NCI-H2196 treated with DMSO at 0.1 percent for 48 hours (cell line): ENCODE measurements around the gene AQP12A.

Experiments
- DNase-seq: peaks from one replicate; lab custom pipeline; 2025; ENCODE audit not compliant: unreplicated experiment; lab: John Stamatoyannopoulos, UW

The AQP12A gene

DNA sequence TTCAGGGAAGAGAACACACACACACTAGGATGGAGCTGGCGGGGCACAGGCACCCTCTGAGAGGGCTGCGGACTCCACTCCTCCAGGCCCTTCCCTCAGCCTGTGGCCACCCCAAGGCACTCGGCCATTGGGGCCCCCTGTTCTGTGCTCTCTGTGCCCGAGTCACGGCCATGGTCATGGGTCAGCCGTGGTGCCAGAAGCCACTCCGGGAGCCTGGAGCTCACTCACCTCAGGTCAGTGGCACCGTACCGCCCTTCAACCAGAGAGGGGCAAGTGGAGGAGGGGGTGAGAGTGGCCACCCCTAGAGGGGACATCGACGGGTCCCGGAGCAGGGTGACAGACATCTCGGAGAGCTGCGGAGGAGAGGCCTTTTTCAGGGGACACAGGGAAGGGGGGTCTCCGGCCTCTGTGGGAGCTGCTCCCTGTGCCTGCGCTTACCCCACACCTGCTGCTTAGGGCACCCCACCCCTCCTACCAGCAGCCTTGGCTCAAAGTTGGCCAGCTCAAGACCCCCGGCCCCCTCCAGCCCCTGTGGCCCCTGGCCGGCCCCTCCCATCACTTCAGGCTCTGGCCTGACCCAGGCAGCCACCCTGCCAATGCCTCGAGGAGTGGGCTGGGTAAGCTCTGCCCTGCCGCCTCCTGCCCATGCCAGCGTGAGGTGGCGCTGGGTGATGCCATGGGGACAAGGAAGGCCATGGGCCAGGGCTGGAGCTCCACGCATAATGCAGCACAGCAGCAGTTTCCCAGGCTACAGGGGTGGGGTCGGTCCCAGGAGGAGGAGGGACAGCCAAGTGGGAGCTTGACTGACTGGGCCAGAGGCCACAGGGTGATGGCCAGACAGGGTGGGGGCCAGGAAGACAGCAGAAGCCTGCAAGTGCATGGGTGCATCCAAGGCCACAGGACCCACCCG is 29.3 kb downstream of the AQP12A start:
- no peak for DNase-seq

DNA sequence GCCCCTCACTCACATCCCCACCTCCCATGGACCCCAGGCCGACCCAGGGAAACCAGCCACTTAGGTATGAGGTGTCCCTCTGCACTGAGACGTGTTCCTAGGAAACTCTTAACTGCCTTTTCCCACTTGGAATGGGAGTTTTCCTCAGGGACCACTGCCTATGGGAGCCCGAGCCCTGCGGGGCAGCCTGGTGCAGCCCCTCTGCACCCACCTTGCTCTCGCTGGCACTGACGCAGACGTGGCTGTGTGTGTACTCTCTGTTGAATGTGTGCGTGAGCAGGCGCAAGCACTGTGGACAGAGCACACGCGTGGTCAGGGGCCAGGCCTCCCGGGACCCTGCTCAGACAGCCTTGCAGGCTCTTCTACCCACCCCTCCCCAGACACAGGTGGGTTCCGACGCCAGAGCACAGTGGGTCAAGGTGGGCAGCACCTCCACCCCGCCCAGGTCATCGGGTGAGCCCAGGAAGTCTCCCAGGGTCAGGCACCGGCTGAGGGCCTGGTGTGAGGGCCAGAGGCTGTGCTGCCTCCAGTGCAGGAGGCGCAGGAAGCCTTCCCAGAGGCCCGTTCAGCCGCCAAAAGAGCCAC is 30.0 kb downstream of the AQP12A start:
- no peak for DNase-seq

DNA sequence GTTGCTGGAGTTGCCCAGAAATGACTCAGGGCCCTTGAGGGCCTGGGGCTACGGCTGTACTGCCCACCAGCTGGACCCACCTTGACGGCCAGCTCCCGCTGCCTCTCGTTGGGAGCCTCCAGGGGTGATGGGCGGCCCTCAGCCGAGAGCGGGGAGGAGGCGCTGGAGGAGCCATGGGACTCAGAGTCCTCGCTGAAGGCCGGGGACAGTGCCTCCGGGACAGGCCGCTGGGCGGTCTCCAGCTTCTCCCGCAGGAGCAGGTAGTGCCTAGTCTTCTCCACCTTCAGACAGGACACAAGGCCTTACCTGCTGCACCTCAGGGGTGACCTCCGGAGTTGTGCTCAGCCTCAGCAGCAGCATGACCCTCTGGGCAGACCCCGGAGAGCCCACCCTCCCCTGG is 30.7 kb downstream of the AQP12A start:
- DNase-seq, result no peak

DNA sequence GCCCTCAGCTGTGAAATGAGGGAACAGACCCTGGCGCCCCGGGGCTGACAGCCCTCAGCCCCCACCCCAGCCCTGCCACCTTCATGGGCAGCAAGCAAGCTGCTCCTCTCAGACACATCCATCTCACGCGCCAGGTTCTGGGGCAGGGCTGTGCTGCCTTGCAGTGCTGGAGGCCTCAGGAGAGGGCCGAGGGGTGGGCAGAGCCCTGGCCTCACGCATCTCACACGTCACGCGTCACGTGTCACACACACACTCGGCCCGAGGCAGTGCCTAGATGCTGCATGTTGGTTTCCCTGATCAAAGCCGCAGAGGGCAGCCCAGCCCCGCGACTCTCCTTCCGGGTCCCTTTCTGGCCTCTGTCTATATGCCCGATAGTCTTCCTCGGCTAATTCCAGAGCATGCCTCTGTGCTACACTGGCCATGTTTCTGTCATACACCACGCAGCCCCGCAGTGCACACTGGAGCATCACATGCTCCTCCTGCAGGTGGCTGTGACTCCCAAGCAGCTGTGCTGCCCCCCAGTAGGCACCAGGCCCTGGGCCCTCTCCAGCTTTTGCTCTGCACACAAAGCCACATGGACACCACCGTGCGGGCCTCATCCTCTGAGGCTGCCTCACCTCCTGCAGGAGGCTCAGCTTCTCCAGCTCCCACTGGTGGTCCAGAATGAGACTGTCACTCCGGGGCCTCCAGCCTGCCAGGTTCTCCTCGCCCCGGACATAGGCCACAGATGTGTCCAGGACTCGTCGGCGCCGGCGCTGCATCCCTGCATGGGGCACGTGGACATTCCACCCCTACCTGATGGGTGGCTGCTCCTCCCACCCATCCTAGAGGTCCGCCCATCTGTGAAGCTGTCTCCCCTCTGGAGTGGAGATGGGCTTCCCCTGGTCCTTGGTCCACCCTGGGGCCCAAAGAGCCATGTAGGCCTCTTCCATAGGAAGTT is 31.4 kb downstream of the AQP12A start:
- no peak for DNase-seq

DNA sequence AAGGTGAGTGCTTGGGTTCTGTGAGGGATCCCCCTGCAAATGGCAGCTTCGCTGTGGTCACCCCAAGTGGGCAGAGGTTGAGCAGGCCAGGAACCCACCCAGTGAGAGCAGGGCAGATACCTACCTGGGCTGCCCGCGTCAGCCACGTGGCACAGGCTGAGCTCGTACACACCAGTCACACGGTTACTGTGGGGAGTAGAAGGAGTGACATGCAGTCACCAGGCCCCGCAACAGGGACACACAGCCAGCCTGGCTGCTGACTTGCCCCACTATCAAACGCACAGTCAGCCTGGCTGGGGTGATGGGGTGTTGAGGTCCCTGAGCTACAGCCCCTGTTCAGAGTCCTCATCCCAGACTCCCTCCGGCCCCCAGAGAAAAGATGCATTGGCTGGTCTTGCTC is 32.2 kb downstream of the AQP12A start:
- no peak for DNase-seq

DNA sequence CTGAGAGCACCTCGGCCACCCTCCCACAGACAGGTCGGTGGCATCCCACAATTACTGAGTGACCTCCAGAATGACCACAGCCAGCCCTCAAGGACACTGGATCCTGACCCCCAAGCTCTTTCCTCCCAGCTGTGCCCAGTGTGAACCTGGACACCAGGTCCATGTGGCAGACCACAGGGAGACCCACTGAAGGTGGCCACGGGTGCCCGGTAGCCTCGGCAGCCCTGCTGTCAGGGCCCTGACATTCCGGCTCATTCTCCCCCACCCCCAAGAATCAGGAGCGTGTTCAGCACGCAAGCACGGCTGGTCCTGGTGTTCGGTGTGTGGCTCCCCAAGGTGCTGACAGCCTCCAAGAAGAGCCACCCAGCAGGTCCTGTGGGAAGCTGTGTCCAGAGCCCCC is 32.8 kb downstream of the AQP12A start:
- DNase-seq, result no peak

DNA sequence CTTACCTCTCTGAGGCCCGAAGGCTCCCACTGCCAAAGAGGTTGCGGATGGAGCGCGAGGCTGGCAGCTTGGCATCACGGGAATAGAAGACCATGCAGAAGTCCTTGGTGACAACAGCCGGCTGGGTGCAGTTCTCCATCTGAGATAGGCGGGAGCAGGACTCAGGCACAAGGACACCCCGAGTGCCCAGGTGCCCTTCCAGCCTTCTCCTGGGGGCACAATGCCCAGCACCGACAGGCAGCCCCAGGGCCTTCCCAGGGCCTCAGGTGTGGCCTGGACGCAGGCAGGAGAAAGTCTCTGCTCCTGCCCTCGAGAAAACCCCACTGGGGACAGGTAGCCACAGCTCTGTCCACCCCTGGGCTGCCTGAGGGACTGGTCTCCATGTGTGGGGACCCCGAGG is 33.6 kb downstream of the AQP12A start:
- no peak for DNase-seq

DNA sequence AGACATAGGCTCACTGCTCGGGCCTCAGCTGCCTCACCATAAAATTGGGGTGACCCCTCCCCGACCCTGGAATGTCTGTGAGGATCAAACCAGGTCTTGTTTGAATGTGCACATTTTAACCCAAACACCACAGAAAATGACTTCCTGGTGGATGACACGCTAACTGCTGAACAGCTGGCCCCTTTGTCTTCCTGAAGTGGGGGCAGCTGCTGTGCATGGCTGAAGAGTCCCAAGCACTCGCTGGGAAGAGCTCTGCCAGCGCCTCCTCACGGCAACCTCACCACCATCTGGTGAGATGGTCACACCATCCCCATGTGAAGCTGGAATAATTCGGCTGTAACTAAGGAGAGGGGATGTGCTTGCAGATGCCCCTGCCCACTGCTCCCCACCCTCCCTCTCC is 34.0 kb downstream of the AQP12A start:
- no peak for DNase-seq

DNA sequence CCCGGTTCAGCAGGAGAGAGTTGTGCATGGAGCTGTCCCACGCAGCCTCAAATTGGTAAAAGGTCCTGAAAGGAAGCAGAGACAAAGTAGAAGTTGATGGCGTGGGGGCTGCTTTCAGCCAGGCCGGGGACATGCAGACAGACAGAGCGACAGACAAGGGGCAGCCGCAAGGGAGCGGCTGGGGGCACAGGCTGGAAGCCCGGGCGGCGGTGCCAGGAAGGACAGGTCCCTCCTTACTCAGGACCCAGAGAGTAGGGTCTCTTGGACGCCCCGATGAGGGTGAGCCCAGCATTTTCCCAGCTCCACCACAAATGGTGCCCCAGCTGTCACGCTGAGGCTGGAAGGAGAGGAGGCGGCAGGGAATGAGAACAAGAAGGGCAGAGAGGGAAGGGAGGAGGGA is 35.2 kb downstream of the AQP12A start:
- DNase-seq, result no peak

DNA sequence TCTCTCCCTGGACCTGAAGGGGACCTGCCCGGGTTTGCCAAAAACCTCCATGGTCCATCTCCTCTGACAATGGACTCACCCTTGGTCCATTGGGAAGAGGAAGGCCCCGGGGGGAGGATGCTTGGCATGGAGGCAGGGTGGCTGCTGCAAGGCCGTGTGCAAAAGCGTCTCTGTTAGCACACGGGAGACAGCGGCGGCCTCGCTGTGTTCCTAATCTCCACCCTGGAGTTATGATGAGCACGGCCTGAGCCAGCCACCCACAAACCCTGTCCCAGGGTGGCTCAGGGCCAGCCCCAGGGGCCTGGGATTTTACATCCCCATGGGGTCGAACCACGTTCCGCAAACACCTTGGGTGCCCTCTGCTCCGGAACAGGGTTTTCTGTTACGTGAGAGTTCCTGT is 35.8 kb downstream of the AQP12A start:
- DNase-seq, result no peak

DNA sequence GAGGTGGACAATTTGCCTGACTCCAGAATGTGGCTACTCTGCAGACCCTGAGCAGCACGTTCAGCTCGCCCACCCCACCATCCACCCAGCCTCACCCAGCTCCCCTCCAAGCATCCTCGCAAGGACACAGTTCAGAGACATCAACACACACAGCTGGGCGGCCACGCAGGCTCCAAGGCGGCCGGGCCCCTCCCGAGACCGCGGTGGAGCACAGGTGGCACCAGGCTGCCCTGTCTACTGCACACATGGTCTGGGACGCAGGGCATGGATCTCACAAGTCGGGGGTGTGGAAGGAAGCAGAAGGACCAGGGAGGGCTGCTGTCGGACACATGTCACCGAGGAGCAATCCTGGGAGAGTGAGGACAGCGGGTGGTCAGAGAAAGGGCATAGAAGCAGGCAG is 36.2 kb downstream of the AQP12A start:
- no peak for DNase-seq

DNA sequence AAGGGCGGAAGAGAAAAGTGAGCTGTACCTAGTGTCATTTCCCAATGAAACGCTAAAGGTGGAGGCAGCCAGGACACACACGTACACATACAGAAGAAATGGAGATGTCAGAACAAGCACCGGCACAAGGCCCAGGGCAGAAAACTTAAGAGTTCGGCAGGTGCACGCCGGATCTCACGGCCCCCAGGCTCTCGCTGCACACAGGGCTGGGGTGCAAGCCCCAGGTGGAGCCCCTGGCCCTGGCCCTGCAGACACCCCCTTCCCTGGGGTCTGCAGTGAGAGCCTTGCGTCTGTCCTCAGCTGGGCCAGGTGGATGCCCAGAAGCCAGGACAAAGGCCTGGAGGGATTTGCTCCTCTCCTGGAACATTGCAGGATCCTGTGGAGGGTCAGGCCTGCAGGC is 36.7 kb downstream of the AQP12A start:
- no peak for DNase-seq

DNA sequence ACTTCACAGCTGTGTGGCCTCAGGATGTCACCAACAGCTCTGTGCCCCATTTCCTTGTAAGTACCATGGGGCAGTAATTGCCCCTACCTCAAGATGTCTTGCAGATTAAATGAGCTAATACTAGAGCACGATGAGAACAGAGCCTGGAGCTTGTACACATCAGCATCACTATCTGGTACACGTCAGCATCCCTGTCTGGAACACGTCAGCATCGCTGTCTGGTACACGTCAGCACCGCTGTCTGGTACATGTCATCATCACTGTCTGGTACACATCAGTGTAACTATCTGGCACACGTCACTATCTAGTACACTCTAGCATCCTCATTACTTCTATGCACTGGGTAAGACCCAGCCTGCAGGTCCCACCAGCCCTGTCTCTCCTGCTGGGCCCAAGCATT is 37.2 kb downstream of the AQP12A start:
- no peak for DNase-seq

DNA sequence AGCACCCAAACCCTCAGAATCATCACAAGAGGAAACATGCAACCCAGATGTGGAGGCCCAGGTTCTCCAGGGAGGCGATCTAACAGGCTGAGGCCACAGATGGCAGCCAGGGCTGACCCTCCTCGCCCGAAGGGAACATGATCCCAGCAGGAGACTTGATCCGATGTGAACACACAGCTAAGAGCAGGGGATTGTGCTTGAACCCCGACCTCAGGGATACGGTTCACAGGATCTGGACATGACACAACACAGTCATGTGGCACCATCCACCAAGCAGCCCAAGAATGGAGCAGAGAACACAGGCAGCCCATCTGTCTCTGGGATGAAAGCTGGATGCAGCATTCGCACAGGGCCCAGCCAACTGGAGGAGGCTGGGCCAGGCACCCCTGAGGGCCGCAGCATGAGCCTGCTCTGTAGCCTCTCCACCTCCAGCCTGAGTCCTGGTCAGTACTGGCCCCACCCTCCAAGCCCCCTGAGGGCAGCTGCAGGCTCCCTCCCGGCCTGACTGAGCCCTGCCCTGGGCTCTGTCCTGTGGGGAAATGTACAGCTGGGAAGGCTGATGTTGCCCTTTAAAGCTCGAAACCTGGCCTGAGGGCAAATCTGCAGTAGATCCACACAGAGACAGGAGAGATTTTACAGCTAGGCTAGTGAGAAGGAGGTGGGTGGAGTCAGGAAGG is 39.0 kb downstream of the AQP12A start:
- no peak for DNase-seq

DNA sequence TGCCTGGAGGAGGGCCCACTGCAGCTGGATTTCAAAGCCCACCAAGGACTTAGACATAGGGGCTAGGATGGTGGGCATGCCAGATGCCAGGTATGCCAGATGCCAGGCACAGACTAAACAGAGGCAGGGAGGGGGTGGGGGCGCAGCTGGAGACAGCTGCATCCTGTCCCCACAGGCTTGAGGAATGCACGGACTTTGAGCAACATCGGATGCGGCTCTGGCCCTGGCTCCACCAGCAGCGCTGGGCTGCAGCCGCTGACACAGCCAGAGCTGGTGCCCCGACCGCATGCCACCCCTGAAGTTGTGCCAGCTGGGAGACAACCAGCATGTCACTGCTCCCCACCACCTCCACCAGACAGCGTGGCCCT is 39.5 kb downstream of the AQP12A start:
- no peak for DNase-seq

DNA sequence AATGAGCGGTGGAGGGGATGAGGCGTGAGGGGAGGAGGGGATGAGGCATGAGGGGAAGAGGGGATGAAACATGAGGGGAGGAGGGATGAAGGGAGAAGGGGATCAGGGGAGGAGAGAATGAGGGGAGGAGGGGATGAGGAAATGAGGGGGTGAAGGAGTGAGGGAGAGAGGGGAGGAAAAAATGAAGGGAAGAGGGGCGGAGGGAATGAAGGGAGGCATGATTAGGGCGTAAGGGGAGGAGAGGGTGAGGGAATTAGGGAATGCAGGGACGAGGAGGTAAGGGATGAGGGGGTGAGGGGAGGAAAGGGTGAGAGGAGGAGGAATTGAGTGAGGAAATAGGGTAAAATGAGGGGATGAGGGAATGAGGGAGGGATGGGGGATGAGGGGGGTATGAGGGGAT is 40.5 kb downstream of the AQP12A start:
- no peak for DNase-seq

DNA sequence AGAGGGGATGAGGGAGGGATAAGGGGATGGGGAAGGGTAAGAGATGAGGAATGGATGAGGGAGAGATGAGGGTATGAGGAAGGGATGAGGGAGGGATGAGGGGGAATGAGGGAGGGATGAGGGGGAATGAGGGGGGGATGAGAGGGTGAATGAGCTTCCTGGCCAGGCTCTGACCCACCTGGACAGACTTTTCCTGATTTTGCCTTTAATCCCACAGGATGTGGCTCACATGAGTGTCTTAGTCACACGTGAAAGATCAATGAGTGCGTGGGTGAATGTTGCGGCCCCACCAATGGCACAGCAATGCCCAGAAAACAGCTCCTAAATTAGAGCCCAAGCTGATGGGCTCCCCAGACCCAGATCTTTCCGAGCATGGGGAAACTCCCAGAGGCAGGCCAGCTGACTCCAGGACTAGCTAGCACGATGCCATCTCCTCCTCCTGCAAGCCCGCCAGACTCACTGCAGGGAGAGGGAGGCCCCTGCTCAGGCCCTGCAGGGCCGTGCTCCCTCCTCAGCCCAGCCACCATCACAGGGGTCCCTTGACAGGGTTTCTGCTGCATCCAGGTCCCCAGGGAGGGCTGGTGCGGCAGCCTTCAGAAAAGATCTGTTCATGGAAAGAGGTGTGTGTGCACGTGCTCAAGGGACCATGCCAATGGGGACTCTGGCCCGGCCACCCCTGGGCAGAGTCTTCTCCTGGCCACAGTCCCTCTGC is 41.4 kb downstream of the AQP12A start:
- DNase-seq, result no peak

DNA sequence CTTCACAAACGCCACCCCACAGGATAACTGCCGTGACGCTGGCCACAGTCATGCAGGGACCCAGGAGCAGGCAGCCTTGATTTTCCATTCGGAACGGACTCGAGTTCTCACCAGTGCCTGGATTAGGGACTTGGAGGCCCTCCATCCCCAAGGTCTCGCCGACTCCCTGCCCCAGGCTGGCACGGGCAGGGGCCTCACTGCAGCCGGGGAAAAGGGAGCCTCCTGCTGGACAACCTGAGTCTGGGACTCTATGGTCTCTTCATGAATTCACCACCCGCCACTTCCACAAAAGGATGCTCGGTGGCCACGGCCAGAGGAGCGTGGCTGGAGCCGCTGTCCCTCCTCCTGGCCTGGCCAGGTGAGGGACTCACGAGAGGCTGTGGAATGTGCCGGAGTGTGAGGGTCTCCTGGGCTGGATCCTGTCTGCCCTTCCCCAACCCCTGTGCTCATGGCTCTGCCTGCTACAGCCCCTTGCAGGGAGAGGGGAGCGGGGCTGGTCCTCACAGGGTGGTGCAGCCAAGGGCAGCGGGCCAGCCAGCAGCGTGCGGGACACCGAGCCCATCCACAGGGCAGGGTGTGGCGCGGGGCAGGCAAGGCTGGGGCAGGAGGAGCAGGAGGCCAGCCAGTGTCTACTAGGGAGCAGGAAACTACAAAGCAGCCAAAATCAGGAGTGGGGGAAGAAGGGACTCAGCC is 42.3 kb downstream of the AQP12A start:
- DNase-seq, result no peak

DNA sequence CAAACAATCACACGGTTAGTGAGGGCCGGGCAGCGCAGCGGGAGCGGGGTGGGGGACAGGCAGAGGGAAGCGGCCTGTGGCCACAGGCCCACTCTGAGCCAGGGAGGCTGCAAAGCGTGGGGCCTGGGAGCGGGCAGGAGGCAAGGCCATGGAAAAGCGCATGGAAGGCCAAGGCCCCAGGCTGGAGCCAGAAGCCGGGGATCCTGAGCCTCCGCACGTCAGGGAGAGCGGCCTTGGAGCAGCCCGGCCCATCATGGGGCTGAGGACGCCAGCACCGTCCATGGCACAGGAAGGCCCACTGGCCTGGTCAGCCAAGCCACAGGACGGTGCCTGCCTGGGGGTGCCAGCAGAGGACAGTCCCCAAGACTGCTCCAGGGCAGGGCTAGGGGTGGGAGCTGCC is 43.1 kb downstream of the AQP12A start:
- no peak for DNase-seq

DNA sequence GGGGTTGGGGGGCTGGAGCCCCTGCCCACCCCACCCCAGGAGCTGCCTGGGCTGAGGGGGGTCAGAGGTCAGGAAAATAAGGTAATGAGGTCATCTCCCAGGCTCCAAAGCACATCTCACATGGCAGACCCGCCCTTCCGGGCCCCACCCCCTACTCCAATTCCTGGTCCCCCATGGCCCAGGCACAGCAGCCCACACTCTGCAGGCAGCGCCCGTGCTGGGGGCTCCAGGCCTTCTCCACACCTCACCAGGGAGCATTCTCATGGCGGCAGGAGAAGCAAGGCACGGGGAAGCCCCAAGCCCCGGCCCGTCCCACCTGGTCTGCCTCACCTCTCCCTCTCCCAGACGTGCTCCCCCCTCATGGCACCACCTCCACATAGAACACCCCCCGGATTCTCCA is 43.8 kb downstream of the AQP12A start:
- no peak for DNase-seq
